SK-N-SH treated with all-trans-retinoic acid at 6 μM for 48 hours (cell line): ENCODE measurements around the gene PCMT1.
A peak's percentile ranks its signal among the peaks of the same experiment; 100 is the strongest.

Source experiments
- ATAC-seq: fragments of 200-7000 bp; cut with Tn5 transposase; 3 replicates; pipeline ENCODE4 v1.9.1; 2020; ENCODE audit warnings: mild to moderate bottlenecking, moderate library complexity
- ARNTL ChIP-seq: fragments of 450-650 bp; formaldehyde crosslinking; IDR thresholded peaks from 2 replicates; pipeline ENCODE4 v1.5.0; 2020; ENCODE audit warnings: low read depth, mild to moderate bottlenecking, moderate library complexity, borderline replicate concordance
- BACH2 ChIP-seq: fragments of 250-450 bp; sonication (Bioruptor Pico); IDR thresholded peaks from 2 replicates; pipeline ENCODE4 v1.9.0; 2021; ENCODE audit warnings: mild to moderate bottlenecking, borderline replicate concordance
- CSDC2 ChIP-seq: fragments of 250-450 bp; sonication (Bioruptor Pico); IDR thresholded peaks from 2 replicates; pipeline ENCODE4 v1.5.0; 2020; ENCODE audit warnings: mild to moderate bottlenecking, moderate library complexity
- CSRNP3 ChIP-seq: fragments of 250-450 bp; sonication (Bioruptor Pico); IDR thresholded peaks from 2 replicates; pipeline ENCODE4 v1.5.1; 2021; ENCODE audit warnings: mild to moderate bottlenecking, moderate library complexity
- ESRRG ChIP-seq: fragments of 250-450 bp; sonication (Bioruptor Pico); IDR thresholded peaks from 2 replicates; pipeline ENCODE4 v1.6.1; 2021; ENCODE audit warnings: mild to moderate bottlenecking
- GLIS3 ChIP-seq: fragments of 250-450 bp; sonication (Bioruptor Pico); IDR thresholded peaks from 2 replicates; pipeline ENCODE4 v1.5.0; 2020; ENCODE audit warnings: mild to moderate bottlenecking, moderate library complexity
- ISL1 ChIP-seq: fragments of 250-450 bp; sonication (Bioruptor Pico); IDR thresholded peaks from 2 replicates; pipeline ENCODE4 v2.1.2; 2022; ENCODE audit warnings: mild to moderate bottlenecking, moderate library complexity
- OSR1 ChIP-seq: fragments of 250-450 bp; sonication (Bioruptor Pico); IDR thresholded peaks from 2 replicates; pipeline ENCODE4 v1.8.0; 2022; ENCODE audit warnings: moderate library complexity, mild to moderate bottlenecking, inconsistent platforms
- PATZ1 ChIP-seq: fragments of 250-450 bp; sonication (Bioruptor Pico); IDR thresholded peaks from 2 replicates; pipeline ENCODE4 v1.8.0; 2020; ENCODE audit warnings: mild to moderate bottlenecking, moderate library complexity, borderline replicate concordance
- PPARA ChIP-seq: fragments of 250-450 bp; sonication (Bioruptor Pico); IDR thresholded peaks from 2 replicates; pipeline ENCODE4 v1.5.0; 2020; ENCODE audit warnings: mild to moderate bottlenecking, borderline replicate concordance
- RARB ChIP-seq: fragments of 250-450 bp; sonication (Bioruptor Pico); IDR thresholded peaks from 2 replicates; pipeline ENCODE4 v1.8.0; 2021; ENCODE audit warnings: mild to moderate bottlenecking, moderate library complexity
- SNAI2 ChIP-seq: fragments of 250-450 bp; sonication (Bioruptor Pico); IDR thresholded peaks from 2 replicates; pipeline ENCODE4 v1.5.0; 2020; ENCODE audit warnings: mild to moderate bottlenecking, moderate library complexity
- TCF4 ChIP-seq: fragments of 250-450 bp; sonication (Bioruptor Pico); IDR thresholded peaks from 2 replicates; pipeline ENCODE4 v1.8.0; 2021; ENCODE audit warnings: mild to moderate bottlenecking, moderate library complexity, borderline replicate concordance
- TOX ChIP-seq: fragments of 250-450 bp; sonication (Bioruptor Pico); IDR thresholded peaks from 2 replicates; pipeline ENCODE4 v1.8.0; 2021; ENCODE audit warnings: mild to moderate bottlenecking, moderate library complexity, borderline replicate concordance
- ZC3H10 ChIP-seq: fragments of 250-450 bp; sonication (Bioruptor Pico); IDR thresholded peaks from 2 replicates; pipeline ENCODE4 v1.5.1; 2021; ENCODE audit warnings: mild to moderate bottlenecking, moderate library complexity
- ZFP3 ChIP-seq: fragments of 250-450 bp; sonication (Bioruptor Pico); IDR thresholded peaks from 2 replicates; pipeline ENCODE4 v1.5.0; 2020; ENCODE audit warnings: mild to moderate bottlenecking, moderate library complexity
- ZFP30 ChIP-seq: fragments of 450-650 bp; formaldehyde crosslinking; IDR thresholded peaks from 2 replicates; pipeline ENCODE4 v1.5.0; 2022; ENCODE audit warnings: mild to moderate bottlenecking, moderate library complexity
- ZNF565 ChIP-seq: fragments of 450-650 bp; formaldehyde crosslinking; conservative IDR thresholded peaks from 2 replicates; pipeline ENCODE4 v1.5.0; 2020; ENCODE audit warnings: low read depth, mild to moderate bottlenecking, moderate library complexity
- ZNF70 ChIP-seq: fragments of 450-650 bp; formaldehyde crosslinking; IDR thresholded peaks from 2 replicates; pipeline ENCODE4 v1.5.0; 2020; ENCODE audit warnings: mild to moderate bottlenecking, moderate library complexity
- ZNF8 ChIP-seq: fragments of 450-650 bp; formaldehyde crosslinking; IDR thresholded peaks from 2 replicates; pipeline ENCODE4 v1.5.0; 2020; ENCODE audit warnings: mild to moderate bottlenecking, moderate library complexity
- TF ChIP-seq, protein P1 (sequence below): fragments of 250-450 bp; sonication (Bioruptor Pico); IDR thresholded peaks from 2 replicates; pipeline ENCODE4 v1.8.0; 2021; ENCODE audit warnings: low read depth, mild to moderate bottlenecking, moderate library complexity, borderline replicate concordance

The PCMT1 gene

DNA sequence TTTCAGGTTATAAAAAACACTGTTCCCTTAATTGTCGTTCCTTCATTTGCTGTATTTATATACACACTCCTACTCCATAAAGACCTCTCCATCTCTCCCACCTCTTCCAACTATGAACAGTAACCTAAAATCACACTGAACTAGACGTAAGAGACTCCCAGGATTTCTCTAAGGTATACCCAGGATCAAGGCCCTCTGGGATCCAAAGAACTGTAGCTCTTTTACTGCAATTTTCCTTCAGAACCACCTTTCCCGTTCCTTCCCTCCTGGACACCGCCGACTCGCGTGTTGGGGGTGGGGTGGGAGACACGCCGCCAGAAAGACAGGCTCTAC is 32.3 kb upstream of the PCMT1 start (continued):
- TF ChIP-seq CSRNP3 (CRISPR knock-in tag) (no peak), ZFP30 (CRISPR knock-in tag) (no peak), PATZ1 (CRISPR knock-in tag) (no peak), ZNF565 (CRISPR knock-in tag) (no peak), ZC3H10 (CRISPR knock-in tag) (no peak), ARNTL (CRISPR knock-in tag) (no peak)

GRCh38 chr6:149717588-149718458 is 31.7 kb upstream of the PCMT1 start, which contains the start of gene LATS1:
Gene LATS1, minus strand, starts transcription at chr6:149718101. Its CDS starts 15,975 bp downstream, at chr6:149702126.
- ATAC-seq, result peak; percentile 92
- TF ChIP-seq ZFP3, result 0 out of 2 replicates have a peak, but pooled peaks have one; percentile 22
- no peak for TF ChIP-seq RARB (CRISPR knock-in tag)
- TF ChIP-seq TOX (CRISPR knock-in tag), result no peak
- TF ChIP-seq PATZ1 (CRISPR knock-in tag), result peak; percentile 67; the same call in 1 of the 2 replicates
- TF ChIP-seq CSRNP3 (CRISPR knock-in tag), result no peak

- no peak for TF ChIP-seq ESRRG
- TF ChIP-seq BACH2 (CRISPR knock-in tag), result no peak
- no peak for TF ChIP-seq ZNF565 (CRISPR knock-in tag)
- no peak for TF ChIP-seq ZNF70 (CRISPR knock-in tag)
- no peak for TF ChIP-seq ZFP30 (CRISPR knock-in tag)
- TF ChIP-seq RARB (CRISPR knock-in tag), result no peak
- TF ChIP-seq GLIS3, result no peak
- no peak for TF ChIP-seq ZFP3
- TF ChIP-seq ZNF8 (CRISPR knock-in tag), result no peak
- no peak for TF ChIP-seq ISL1 (CRISPR knock-in tag)
- TF ChIP-seq CSDC2 (CRISPR knock-in tag), result no peak
- TF ChIP-seq ARNTL (CRISPR knock-in tag), result no peak
- TF ChIP-seq OSR1 (CRISPR knock-in tag), result no peak
- no peak for TF ChIP-seq TOX (CRISPR knock-in tag)
- TF ChIP-seq, protein P1, sequence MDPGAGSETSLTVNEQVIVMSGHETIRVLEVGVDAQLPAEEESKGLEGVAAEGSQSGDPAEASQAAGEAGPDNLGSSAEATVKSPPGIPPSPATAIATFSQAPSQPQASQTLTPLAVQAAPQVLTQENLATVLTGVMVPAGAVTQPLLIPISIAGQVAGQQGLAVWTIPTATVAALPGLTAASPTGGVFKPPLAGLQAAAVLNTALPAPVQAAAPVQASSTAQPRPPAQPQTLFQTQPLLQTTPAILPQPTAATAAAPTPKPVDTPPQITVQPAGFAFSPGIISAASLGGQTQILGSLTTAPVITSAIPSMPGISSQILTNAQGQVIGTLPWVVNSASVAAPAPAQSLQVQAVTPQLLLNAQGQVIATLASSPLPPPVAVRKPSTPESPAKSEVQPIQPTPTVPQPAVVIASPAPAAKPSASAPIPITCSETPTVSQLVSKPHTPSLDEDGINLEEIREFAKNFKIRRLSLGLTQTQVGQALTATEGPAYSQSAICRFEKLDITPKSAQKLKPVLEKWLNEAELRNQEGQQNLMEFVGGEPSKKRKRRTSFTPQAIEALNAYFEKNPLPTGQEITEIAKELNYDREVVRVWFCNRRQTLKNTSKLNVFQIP (CRISPR knock-in tag), result no peak
- TF ChIP-seq SNAI2, result no peak
- ATAC-seq, result no peak
Measured at GRCh38 chr6:149719531-149719930, 30.0 kb upstream of the PCMT1 start.

GRCh38 chr6:149723262-149723661 is 26.3 kb upstream of the PCMT1 start:
- ATAC-seq, result no peak
- TF ChIP-seq OSR1 (CRISPR knock-in tag) (no peak), TCF4 (CRISPR knock-in tag) (no peak), ZFP3 (no peak), PPARA (CRISPR knock-in tag) (no peak), CSRNP3 (CRISPR knock-in tag) (no peak)
- TF ChIP-seq, protein P1 (CRISPR knock-in tag), result no peak
- TF ChIP-seq, all 23 proteins: peak for 0
